ENCODE results near the gene RFT1.

RFT1 gene

DNA sequence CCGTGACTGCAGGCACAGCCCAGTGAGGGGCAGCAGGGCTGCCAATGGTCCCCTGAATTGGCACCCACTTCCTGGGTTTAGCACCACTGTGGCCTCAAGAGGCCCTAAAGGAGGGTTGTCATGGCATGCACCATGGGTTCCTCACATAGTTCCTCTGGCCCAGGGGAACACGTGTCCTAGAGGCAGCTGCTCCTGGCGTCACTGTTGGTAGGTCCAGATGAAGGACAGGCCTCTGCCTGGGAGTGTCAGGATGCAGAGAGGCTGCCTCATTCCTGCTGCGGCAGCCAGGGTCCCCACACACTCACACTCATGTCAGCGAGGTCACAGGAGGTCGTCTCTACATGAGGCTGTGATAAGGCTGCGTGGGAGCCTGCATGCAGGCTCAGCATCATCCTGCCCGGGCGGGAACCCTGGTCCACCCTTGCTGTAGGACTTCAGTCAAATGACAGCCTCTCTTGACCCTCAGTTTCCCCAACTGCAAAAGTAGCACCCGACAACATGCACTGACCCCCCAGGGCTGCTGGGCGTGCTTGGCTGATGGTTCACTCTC is 58.3 kb downstream of the RFT1 start:
- Histone ChIP-seq H3F3A (ENCODE audit: insufficient read depth) (0 out of 2 replicates have a peak, but pooled peaks cover 3% of the 10 kb centered on the region), H2AFZ (ENCODE audit: low read depth, low read length, severe bottlenecking) (peak overlapping the region; percentile 100), H3K36me3 (ENCODE audit: low read length) (no peaks in the 10 kb centered on the region), H3K9me3 (ENCODE audit: insufficient read depth, low read length) (no peaks in the 10 kb centered on the region), H3K27ac (ENCODE audit: low read depth, low read length) (no peak overlapping the region), H3K4me2 (ENCODE audit: low read depth, low read length, poor library complexity, severe bottlenecking) (peak overlapping the region; percentile 90), H3K9ac (ENCODE audit: low read length) (peak overlapping the region; percentile 66), H3K79me2 (ENCODE audit: insufficient read depth, low read length) (no peaks in the 10 kb centered on the region), H4K20me1 (ENCODE audit: low read depth, low read length) (no peaks in the 10 kb centered on the region), H3K27me3 (ENCODE audit: low read length) (no peaks in the 10 kb centered on the region), H3K4me3 (ENCODE audit: insufficient read depth, low read length, poor library complexity, severe bottlenecking) (no peak overlapping the region), H3K9me2 (replicated peaks; ENCODE audit: insufficient read depth, low read length) (no peaks in the 10 kb centered on the region)
- TF ChIP-seq EZH2phosphoT487 (conservative IDR thresholded peaks at IDR 0.05; ENCODE audit: low read length): no peak
- TF ChIP-seq, protein P1, sequence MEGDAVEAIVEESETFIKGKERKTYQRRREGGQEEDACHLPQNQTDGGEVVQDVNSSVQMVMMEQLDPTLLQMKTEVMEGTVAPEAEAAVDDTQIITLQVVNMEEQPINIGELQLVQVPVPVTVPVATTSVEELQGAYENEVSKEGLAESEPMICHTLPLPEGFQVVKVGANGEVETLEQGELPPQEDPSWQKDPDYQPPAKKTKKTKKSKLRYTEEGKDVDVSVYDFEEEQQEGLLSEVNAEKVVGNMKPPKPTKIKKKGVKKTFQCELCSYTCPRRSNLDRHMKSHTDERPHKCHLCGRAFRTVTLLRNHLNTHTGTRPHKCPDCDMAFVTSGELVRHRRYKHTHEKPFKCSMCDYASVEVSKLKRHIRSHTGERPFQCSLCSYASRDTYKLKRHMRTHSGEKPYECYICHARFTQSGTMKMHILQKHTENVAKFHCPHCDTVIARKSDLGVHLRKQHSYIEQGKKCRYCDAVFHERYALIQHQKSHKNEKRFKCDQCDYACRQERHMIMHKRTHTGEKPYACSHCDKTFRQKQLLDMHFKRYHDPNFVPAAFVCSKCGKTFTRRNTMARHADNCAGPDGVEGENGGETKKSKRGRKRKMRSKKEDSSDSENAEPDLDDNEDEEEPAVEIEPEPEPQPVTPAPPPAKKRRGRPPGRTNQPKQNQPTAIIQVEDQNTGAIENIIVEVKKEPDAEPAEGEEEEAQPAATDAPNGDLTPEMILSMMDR (IDR thresholded peaks at IDR 0.05; ENCODE audit: insufficient read depth, low read length, poor library complexity, severe bottlenecking): no peak

DNA sequence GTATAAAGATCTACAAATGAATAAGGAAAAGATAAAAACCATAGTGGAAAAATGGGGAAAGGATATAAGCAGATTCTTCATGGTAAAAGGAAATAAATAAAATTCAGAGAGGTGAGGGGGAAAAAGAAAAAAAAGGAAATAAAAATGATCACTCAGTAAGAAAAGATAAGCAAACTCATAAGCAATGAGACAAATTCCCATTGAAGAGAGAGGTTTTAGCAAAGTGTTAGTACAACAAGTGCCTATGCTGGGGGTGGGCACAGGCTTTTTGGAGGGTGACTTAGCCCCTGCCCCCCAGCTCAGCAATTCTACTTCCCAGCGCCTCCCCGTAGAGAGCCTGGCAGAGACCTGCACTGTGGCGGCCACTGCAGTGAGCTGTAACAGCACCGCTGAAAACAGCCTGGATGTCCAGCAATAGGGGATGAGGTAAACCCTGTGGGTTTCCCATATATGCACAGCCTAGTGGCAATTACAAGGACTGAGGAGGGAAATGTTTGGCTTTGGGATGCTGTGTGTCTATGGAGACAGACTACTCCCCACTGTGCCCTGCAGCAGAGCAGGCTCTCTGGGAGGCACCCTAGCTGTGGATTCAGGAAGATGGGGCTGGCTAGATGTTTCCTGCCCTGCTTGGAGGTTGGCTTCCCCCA is 60.7 kb downstream of the RFT1 start:
- TF ChIP-seq, protein P1 (IDR thresholded peaks at IDR 0.05; ENCODE audit: insufficient read depth, low read length, poor library complexity, severe bottlenecking): no peak
- no peak for TF ChIP-seq EZH2phosphoT487 (conservative IDR thresholded peaks at IDR 0.05; ENCODE audit: low read length)
- Histone ChIP-seq H3K9me3 (ENCODE audit: insufficient read depth, low read length) (no peaks in the 10 kb centered on the region), H3K4me2 (ENCODE audit: low read depth, low read length, poor library complexity, severe bottlenecking) (no peak overlapping the region), H3K4me3 (ENCODE audit: insufficient read depth, low read length, poor library complexity, severe bottlenecking) (no peak overlapping the region), H2AFZ (ENCODE audit: low read depth, low read length, severe bottlenecking) (no peak overlapping the region), H3F3A (ENCODE audit: insufficient read depth) (0 out of 2 replicates have a peak, but pooled peaks cover 3% of the 10 kb centered on the region), H3K9me2 (replicated peaks; ENCODE audit: insufficient read depth, low read length) (no peaks in the 10 kb centered on the region), H3K27me3 (ENCODE audit: low read length) (no peaks in the 10 kb centered on the region), H3K79me2 (ENCODE audit: insufficient read depth, low read length) (no peaks in the 10 kb centered on the region), H3K9ac (ENCODE audit: low read length) (no peak overlapping the region), H3K36me3 (ENCODE audit: low read length) (no peaks in the 10 kb centered on the region), H4K20me1 (ENCODE audit: low read depth, low read length) (no peaks in the 10 kb centered on the region), H3K27ac (ENCODE audit: low read depth, low read length) (no peak overlapping the region)

DNA sequence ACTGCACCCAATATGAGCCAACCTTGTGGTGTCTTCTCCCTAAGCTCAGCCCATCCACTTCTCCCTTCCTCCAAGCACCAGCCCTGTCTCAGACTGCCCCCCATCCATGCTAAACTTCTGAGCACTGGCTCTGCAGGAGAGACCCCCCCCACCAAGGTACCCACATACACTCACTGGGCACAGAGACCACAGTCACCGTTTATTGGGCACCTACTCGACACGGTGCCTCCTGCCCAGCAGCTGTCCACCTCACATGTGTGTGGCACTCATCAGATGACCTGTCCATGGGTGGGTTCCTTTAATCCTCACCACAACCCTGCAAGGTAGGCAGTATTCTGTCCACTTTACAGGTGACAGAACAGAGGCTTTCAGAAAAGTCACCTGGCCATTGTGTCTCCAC is 62.1 kb downstream of the RFT1 start:
- no peaks in the 10 kb centered on the region for H3K9me3 ChIP-seq (ENCODE audit: insufficient read depth, low read length)
- H3F3A ChIP-seq (ENCODE audit: insufficient read depth): no peaks in the 10 kb centered on the region
- H3K4me2 ChIP-seq (ENCODE audit: low read depth, low read length, poor library complexity, severe bottlenecking): no peak overlapping the region
- H3K27ac ChIP-seq (ENCODE audit: low read depth, low read length): no peak overlapping the region
- no peaks in the 10 kb centered on the region for H3K36me3 ChIP-seq (ENCODE audit: low read length)
- H3K9ac ChIP-seq (ENCODE audit: low read length): no peak overlapping the region
- H3K9me2 ChIP-seq (replicated peaks; ENCODE audit: insufficient read depth, low read length): no peaks in the 10 kb centered on the region
- H2AFZ ChIP-seq (ENCODE audit: low read depth, low read length, severe bottlenecking): no peak overlapping the region
- no peaks in the 10 kb centered on the region for H3K27me3 ChIP-seq (ENCODE audit: low read length)
- no peak for TF ChIP-seq EZH2phosphoT487 (conservative IDR thresholded peaks at IDR 0.05; ENCODE audit: low read length)
- TF ChIP-seq, protein P1 (IDR thresholded peaks at IDR 0.05; ENCODE audit: insufficient read depth, low read length, poor library complexity, severe bottlenecking): no peak
- no peaks in the 10 kb centered on the region for H3K79me2 ChIP-seq (ENCODE audit: insufficient read depth, low read length)
- no peaks in the 10 kb centered on the region for H4K20me1 ChIP-seq (ENCODE audit: low read depth, low read length)
- no peak overlapping the region for H3K4me3 ChIP-seq (ENCODE audit: insufficient read depth, low read length, poor library complexity, severe bottlenecking)
